Bronchial epithelial cell (primary cell): Measurements from ENCODE around the gene DSG2. TPM values are rescaled to one million over a fixed set of nuclear protein-coding genes. Genes with fewer than 3 reads are reported as not detected.

Source experiments
- DNase-seq: peaks from one replicate; pipeline ENCODE4 v3.0.0-alpha.2; 2010; ENCODE audit warnings: low read depth
- FAIRE-seq: peaks from 2 replicates; lab custom pipeline; 2011; peaks lifted over from hg19 to GRCh38; lab: Jason Lieb, UNC
- H3K27me3 ChIP-seq: 2 replicates; pipeline ENCODE4 v1.5.1; 2011; ENCODE audit warnings: low read length; ENCODE audit not compliant: control insufficient read depth, insufficient read depth
- H3K36me3 ChIP-seq: 2 replicates; pipeline ENCODE4 v1.5.1; 2011; ENCODE audit warnings: low read length; ENCODE audit not compliant: control insufficient read depth, insufficient read depth
- H3K4me3 ChIP-seq: 2 replicates; pipeline ENCODE4 v1.5.1; 2011; ENCODE audit warnings: mild to moderate bottlenecking, low read depth, low read length, control low read depth
- CTCF ChIP-seq: IDR thresholded peaks from 2 replicates; pipeline ENCODE4 v1.5.1; 2011; ENCODE audit warnings: mild to moderate bottlenecking, moderate library complexity, low read length, control low read depth, inconsistent platforms; ENCODE audit not compliant: insufficient read depth, severe bottlenecking
- total RNA-seq: library from RNA; depleted of rRNA; stranded (reverse); fragments of >200 nt; gene quantifications from 2 replicates; pipeline ENCODE4 v1.2.1, GENCODE V29; 2014

Gene DSG2
- total RNA-seq, 1 donor from 2014 or later = 110 TPM

GRCh38 chr18:31557446-31557845 is 59.5 kb downstream of the DSG2 start:
- H3K36me3 ChIP-seq = no peaks in the 10 kb centered on the region
- no peaks in the 10 kb centered on the region for H3K27me3 ChIP-seq
- H3K4me3 ChIP-seq = no peak overlapping the region
- no peak for DNase-seq
- TF ChIP-seq CTCF = no peak
- FAIRE-seq = no peak

GRCh38 chr18:31558567-31558966 is 60.6 kb downstream of the DSG2 start:
- DNase-seq = no peak
- H3K36me3 ChIP-seq = no peaks in the 10 kb centered on the region
- no peaks in the 10 kb centered on the region for H3K27me3 ChIP-seq
- H3K4me3 ChIP-seq = no peak overlapping the region
- no peak for TF ChIP-seq CTCF
- no peak for FAIRE-seq

GRCh38 chr18:31562726-31563125 is 64.7 kb downstream of the DSG2 start:
- FAIRE-seq = no peak
- TF ChIP-seq CTCF = no peak
- Histone ChIP-seq H3K4me3 (no peak overlapping the region), H3K27me3 (no peaks in the 10 kb centered on the region), H3K36me3 (no peaks in the 10 kb centered on the region)
- no peak for DNase-seq

- TF ChIP-seq CTCF = peak; percentile 20
- H3K36me3 ChIP-seq = no peaks in the 10 kb centered on the region
- no peaks in the 10 kb centered on the region for H3K27me3 ChIP-seq
- no peak overlapping the region for H3K4me3 ChIP-seq
- FAIRE-seq (no peak), DNase-seq (no peak)
These were observed 65.8 kb downstream of the DSG2 start for GRCh38 chr18:31563778-31564177.

GRCh38 chr18:31565345-31565744 is 67.4 kb downstream of the DSG2 start:
- Histone ChIP-seq H3K27me3 (no peaks in the 10 kb centered on the region), H3K4me3 (no peak overlapping the region), H3K36me3 (no peaks in the 10 kb centered on the region)
- DNase-seq (no peak), FAIRE-seq (no peak)
- no peak for TF ChIP-seq CTCF

GRCh38 chr18:31565782-31566512 is 68.0 kb downstream of the DSG2 start:
- Histone ChIP-seq H3K4me3 (no peak overlapping the region), H3K27me3 (no peaks in the 10 kb centered on the region), H3K36me3 (no peaks in the 10 kb centered on the region)
- DNase-seq (no peak), FAIRE-seq (no peak)
- TF ChIP-seq CTCF = no peak
